HL-60 (cell line): Measurements from ENCODE around the gene RAB3A.
A peak's percentile ranks its signal among the peaks of the same experiment; 100 is the strongest.

Experiments used
- DNase-seq, 2 experiments: peaks; one replicate each; pipeline ENCODE4 v3.0.0-alpha.2; 2010 to 2020; ENCODE audit warnings: low read depth in 1 of 2, low spot score in 1 of 2
- H3K27ac ChIP-seq: fragments of 250-450 bp; sonication (Bioruptor Pico); replicated peaks from 2 replicates; pipeline ENCODE4 v1.5.1; 2020; ENCODE audit warnings: mild to moderate bottlenecking, moderate library complexity
- H3K27me3 ChIP-seq: fragments of 250-450 bp; sonication (Bioruptor Pico); 2 replicates; pipeline ENCODE4 v1.5.1; 2021; ENCODE audit warnings: mild to moderate bottlenecking, moderate library complexity; ENCODE audit not compliant: insufficient read depth, poor library complexity, severe bottlenecking
- H3K4me3 ChIP-seq: replicated peaks from 2 replicates; pipeline ENCODE4 v1.5.1; 2011; ENCODE audit warnings: mild to moderate bottlenecking, control low read depth, low read length; ENCODE audit not compliant: insufficient read depth
- CTCF ChIP-seq: IDR thresholded peaks from one replicate; pipeline ENCODE4 v1.5.1; 2011; ENCODE audit warnings: low read length, control low read depth, inconsistent platforms; ENCODE audit not compliant: insufficient read depth
- GABPA ChIP-seq: IDR thresholded peaks from 2 replicates; pipeline ENCODE4 v1.6.1; 2012; ENCODE audit warnings: low read depth
- POLR2AphosphoS5 ChIP-seq: IDR thresholded peaks from 2 replicates; pipeline ENCODE4 v1.6.1; 2012; ENCODE audit warnings: low read depth
- REST ChIP-seq: IDR thresholded peaks from 2 replicates; pipeline ENCODE4 v1.6.1; 2012; ENCODE audit warnings: low read depth; ENCODE audit not compliant: insufficient replicate concordance
- SPI1 ChIP-seq: IDR thresholded peaks from 2 replicates; pipeline ENCODE4 v1.6.1; 2012; ENCODE audit warnings: low read depth, mild to moderate bottlenecking, borderline replicate concordance
- long read RNA-seq: library from polyadenylated mRNA; unstranded; transcript quantifications from one replicate; pipeline ENCODE4 v2.0.0, GENCODE V29; 2020

The RAB3A gene
- long read RNA-seq, transcript RAB3A-201 (5 exons, 1,528 nt): major isoform, 15 of 16 reads
- long read RNA-seq, partial matches to known transcripts: 0 of 16 reads
- long read RNA-seq, other reads (novel, unspliced or antisense): 0 of 16 reads

- TF ChIP-seq GABPA: no peak
- no peak for TF ChIP-seq CTCF
- no peak for TF ChIP-seq SPI1
- no peak for TF ChIP-seq REST
- no peak for TF ChIP-seq POLR2AphosphoS5
- DNase-seq: peak; percentile 99 to 100
Observed at GRCh38 chr19:18203863-18204393, at the start of gene RAB3A. Gene RAB3A, minus strand, starts transcription at chr19:18204042. Its CDS starts 1,302 bp downstream, at chr19:18202740.

GRCh38 chr19:18253130-18253529 is 49.3 kb upstream of the RAB3A start:
- Histone ChIP-seq H3K27me3 (no peaks in the 10 kb centered on the region), H3K4me3 (no peak overlapping the region), H3K27ac (no peak overlapping the region)
- DNase-seq: no peak
- TF ChIP-seq POLR2AphosphoS5 (no peak), REST (no peak), GABPA (no peak), SPI1 (no peak), CTCF (no peak)

More at GRCh38 chr19:18203863-18204393, at the start of gene RAB3A:
- Histone ChIP-seq H3K4me3 (peak within 1 kb of the TSS; percentile 96), H3K27me3 (no peaks in the 10 kb centered on the region), H3K27ac (peak within 1 kb of the TSS; percentile 51)

DNA sequence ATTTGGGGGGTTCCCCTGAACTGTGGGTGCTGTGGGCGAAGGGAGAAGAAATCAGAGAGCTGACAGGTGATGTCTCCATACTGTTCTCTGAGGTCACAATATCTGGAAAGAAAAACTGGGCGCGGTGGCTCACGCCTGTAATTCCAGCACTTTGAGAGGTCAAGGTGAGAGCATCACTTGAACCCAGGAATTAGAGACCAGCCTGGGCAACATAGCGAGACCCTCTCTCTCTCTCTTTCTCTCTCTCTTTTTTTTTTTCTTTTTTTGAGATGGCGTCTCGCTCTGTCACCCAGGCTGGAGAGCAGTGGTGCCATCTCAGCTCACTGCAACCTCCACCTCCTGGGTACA is 48.5 kb upstream of the RAB3A start:
- H3K27ac ChIP-seq: no peak overlapping the region
- DNase-seq: no peak
- no peak overlapping the region for H3K4me3 ChIP-seq
- H3K27me3 ChIP-seq: no peaks in the 10 kb centered on the region
- no peak for TF ChIP-seq POLR2AphosphoS5
- TF ChIP-seq REST: no peak
- TF ChIP-seq SPI1: no peak
- no peak for TF ChIP-seq CTCF
- no peak for TF ChIP-seq GABPA
